NT2/D1 (cell line): ENCODE data around the gene NAA35.

Source experiments
- DNase-seq: peaks from one replicate; pipeline ENCODE4 v3.0.0-alpha.2; 2011; ENCODE audit warnings: low read depth, low spot score
- H3K27me3 ChIP-seq: 2 replicates; pipeline ENCODE4 v1.6.0; 2011; ENCODE audit warnings: mild to moderate bottlenecking; ENCODE audit not compliant: insufficient read length, insufficient read depth
- H3K36me3 ChIP-seq: 2 replicates; pipeline ENCODE4 v1.6.1; 2011; ENCODE audit warnings: mild to moderate bottlenecking, low read length, mixed read lengths; ENCODE audit not compliant: insufficient read depth, insufficient read length
- H3K4me1 ChIP-seq: 2 replicates; pipeline ENCODE4 v1.5.1; 2011; ENCODE audit not compliant: insufficient read depth, insufficient read length
- H3K4me3 ChIP-seq: 2 replicates; pipeline ENCODE4 v1.5.1; 2011; ENCODE audit warnings: low read depth; ENCODE audit not compliant: insufficient read length
- H3K9ac ChIP-seq: 2 replicates; pipeline ENCODE4 v1.6.0; 2011; ENCODE audit warnings: low read depth; ENCODE audit not compliant: insufficient read length
- H3K9me3 ChIP-seq: 2 replicates; pipeline ENCODE4 v1.5.1; 2011; ENCODE audit warnings: mild to moderate bottlenecking, low read length; ENCODE audit not compliant: insufficient read depth
- SUZ12 ChIP-seq: IDR thresholded peaks from 2 replicates; pipeline ENCODE4 v1.6.1; 2011; ENCODE audit not compliant: insufficient read length, insufficient read depth; ENCODE audit errors: extremely low read depth
- YY1 ChIP-seq: IDR thresholded peaks from 2 replicates; pipeline ENCODE4 v1.6.1; 2011; ENCODE audit not compliant: insufficient read length, insufficient read depth
- ZNF274 ChIP-seq: IDR thresholded peaks from 2 replicates; pipeline ENCODE4 v1.6.1; 2011; ENCODE audit warnings: mild to moderate bottlenecking, low read depth, low read length

NAA35 gene

GRCh38 chr9:85940832-85941621 lies at the start of gene NAA35:
NAA35 (plus strand) TSS chr9:85941146; CDS start chr9:85942160, 1,014 bp downstream.
- H3K4me3 ChIP-seq, result peak within 1 kb of the TSS; percentile 95
- peak; percentile 98 for DNase-seq
- H3K4me1 ChIP-seq, result no peaks in the 10 kb centered on the region
- H3K27me3 ChIP-seq, result no peaks in the 10 kb centered on the region
- no peaks in the 10 kb centered on the region for H3K9me3 ChIP-seq
- peaks cover 39% of the 10 kb centered on the region for H3K36me3 ChIP-seq
- peak within 1 kb of the TSS; percentile 94 for H3K9ac ChIP-seq
- no peak for TF ChIP-seq YY1
- no peak for TF ChIP-seq SUZ12
- TF ChIP-seq ZNF274, result no peak

GRCh38 chr9:85892401-85892800 lies 48.5 kb upstream of the NAA35 start:
- TF ChIP-seq YY1 (no peak), SUZ12 (no peak), ZNF274 (no peak)
- Histone ChIP-seq H3K4me1 (no peaks in the 10 kb centered on the region), H3K9ac (no peak overlapping the region), H3K9me3 (no peaks in the 10 kb centered on the region), H3K4me3 (no peak overlapping the region), H3K36me3 (no peaks in the 10 kb centered on the region), H3K27me3 (no peaks in the 10 kb centered on the region)
- no peak for DNase-seq

GRCh38 chr9:85895685-85896084 lies 45.3 kb upstream of the NAA35 start:
- DNase-seq, result no peak
- H3K36me3 ChIP-seq, result no peaks in the 10 kb centered on the region
- H3K4me3 ChIP-seq, result no peak overlapping the region
- no peak overlapping the region for H3K9ac ChIP-seq
- H3K27me3 ChIP-seq, result no peaks in the 10 kb centered on the region
- no peaks in the 10 kb centered on the region for H3K4me1 ChIP-seq
- TF ChIP-seq SUZ12 (no peak), ZNF274 (no peak), YY1 (no peak)
- no peaks in the 10 kb centered on the region for H3K9me3 ChIP-seq

- DNase-seq, result no peak
- TF ChIP-seq SUZ12 (no peak), ZNF274 (no peak), YY1 (no peak)
- H3K36me3 ChIP-seq, result no peaks in the 10 kb centered on the region
- no peaks in the 10 kb centered on the region for H3K4me1 ChIP-seq
- no peaks in the 10 kb centered on the region for H3K9me3 ChIP-seq
- no peaks in the 10 kb centered on the region for H3K27me3 ChIP-seq
- no peak overlapping the region for H3K9ac ChIP-seq
- no peak overlapping the region for H3K4me3 ChIP-seq
These were observed 43.1 kb upstream of the NAA35 start for GRCh38 chr9:85897848-85898247.

GRCh38 chr9:85898332-85898731 lies 42.6 kb upstream of the NAA35 start:
- no peak for DNase-seq
- H3K9ac ChIP-seq, result no peak overlapping the region
- no peaks in the 10 kb centered on the region for H3K9me3 ChIP-seq
- no peaks in the 10 kb centered on the region for H3K36me3 ChIP-seq
- H3K4me3 ChIP-seq, result no peak overlapping the region
- H3K4me1 ChIP-seq, result no peaks in the 10 kb centered on the region
- no peak for TF ChIP-seq ZNF274
- TF ChIP-seq YY1, result no peak
- no peak for TF ChIP-seq SUZ12
- no peaks in the 10 kb centered on the region for H3K27me3 ChIP-seq

- H3K36me3 ChIP-seq, result no peaks in the 10 kb centered on the region
- TF ChIP-seq SUZ12, result no peak
These were observed 41.6 kb upstream of the NAA35 start for GRCh38 chr9:85899388-85899787.

GRCh38 chr9:85900504-85901201 lies 40.3 kb upstream of the NAA35 start:
- DNase-seq, result peak; percentile 58

More at GRCh38 chr9:85899388-85899787, 41.6 kb upstream of the NAA35 start:
- no peak overlapping the region for H3K4me3 ChIP-seq
- H3K9me3 ChIP-seq, result no peaks in the 10 kb centered on the region
- H3K4me1 ChIP-seq, result no peaks in the 10 kb centered on the region
- DNase-seq, result no peak
- H3K27me3 ChIP-seq, result no peaks in the 10 kb centered on the region
- no peak overlapping the region for H3K9ac ChIP-seq

More at GRCh38 chr9:85900504-85901201, 40.3 kb upstream of the NAA35 start:
- Histone ChIP-seq H3K4me1 (no peaks in the 10 kb centered on the region), H3K9ac (no peak overlapping the region), H3K4me3 (no peak overlapping the region), H3K27me3 (no peaks in the 10 kb centered on the region), H3K9me3 (no peaks in the 10 kb centered on the region), H3K36me3 (no peaks in the 10 kb centered on the region)
- TF ChIP-seq YY1 (no peak), SUZ12 (no peak), ZNF274 (no peak)
